CD4-positive, alpha-beta T cell (primary cell): Measurements from ENCODE around the gene MPRIP. TPM values are rescaled to one million over a fixed set of nuclear protein-coding genes. Genes with fewer than 3 reads are reported as not detected.

Experiments
- ATAC-seq: fragments of 200-7000 bp; cut with Tn5 transposase; one replicate; pipeline ENCODE4 v1.10.0; 2022; ENCODE audit warnings: mild to moderate bottlenecking; ENCODE audit not compliant: poor library complexity
- CTCF ChIA-PET: fragments of 350-600 bp; sonication (Branson Sonifier 250); formaldehyde crosslinking; loops from one replicate; lab custom pipeline; 2021; ENCODE audit warnings: antibody characterized with exemption, inconsistent platforms; lab: Charles Lee
- POLR2A ChIA-PET: fragments of 350-600 bp; sonication (Branson Sonifier 250); formaldehyde crosslinking; loops from one replicate; lab custom pipeline; 2021; ENCODE audit warnings: antibody characterized with exemption, inconsistent platforms; lab: Charles Lee
- DNase-seq, 14 experiments: peaks; one replicate each; pipeline ENCODE4 v3.0.0-alpha.2; 2013 to 2020; ENCODE audit warnings: mixed read lengths in 2 of 14
- H3K27ac ChIP-seq, 2 donors: one replicate each; pipeline versions ENCODE4 v1.5.1 to v1.7.0; 2013; ENCODE audit warnings: low read length in 2 of 2, low read depth in 1 of 2, mild to moderate bottlenecking in 1 of 2
- H3K27me3 ChIP-seq, 2 experiments: 1 replicate in 1 of 2; 2 replicates in 1 of 2; pipeline versions ENCODE4 v1.6.1 to v1.7.0; 2013; ENCODE audit warnings: low read length in 2 of 2, control low read depth in 1 of 2, mild to moderate bottlenecking in 1 of 2, moderate library complexity in 1 of 2; ENCODE audit not compliant: insufficient read depth in 2 of 2, control insufficient read depth in 1 of 2
- H3K36me3 ChIP-seq: one replicate; pipeline ENCODE4 v1.6.1; 2013; ENCODE audit warnings: low read length, control low read depth; ENCODE audit not compliant: insufficient read depth
- H3K4me1 ChIP-seq: one replicate; pipeline ENCODE4 v1.6.1; 2013; ENCODE audit warnings: low read length, control low read depth; ENCODE audit not compliant: insufficient read depth
- H3K4me3 ChIP-seq: one replicate; pipeline ENCODE4 v1.5.1; 2013; ENCODE audit warnings: mild to moderate bottlenecking, low read length, moderate library complexity
- H3K9me3 ChIP-seq, 2 experiments: 1 replicate in 1 of 2; 2 replicates in 1 of 2; pipeline versions ENCODE4 v1.6.1 to v1.7.0; 2013; ENCODE audit warnings: low read length in 2 of 2, mild to moderate bottlenecking in 2 of 2, control low read depth in 1 of 2, moderate library complexity in 1 of 2; ENCODE audit not compliant: control insufficient read depth in 1 of 2, insufficient read depth in 1 of 2
- H3K27ac Mint-ChIP-seq: one replicate; pipeline ENCODE4 v1.8.0; 2020; ENCODE audit warnings: mixed read lengths
- H3K27me3 Mint-ChIP-seq: one replicate; pipeline ENCODE4 v1.8.0; 2021; ENCODE audit warnings: mixed read lengths
- H3K36me3 Mint-ChIP-seq: one replicate; pipeline ENCODE4 v1.8.0; 2021; ENCODE audit warnings: low read depth, mixed read lengths
- H3K4me1 Mint-ChIP-seq: one replicate; pipeline ENCODE4 v1.8.0; 2021; ENCODE audit warnings: low read depth, mixed read lengths
- H3K4me3 Mint-ChIP-seq: one replicate; pipeline ENCODE4 v1.8.0; 2020; ENCODE audit warnings: mild to moderate bottlenecking, mixed read lengths
- H3K9me3 Mint-ChIP-seq: one replicate; pipeline ENCODE4 v1.8.0; 2020; ENCODE audit warnings: mixed read lengths
- CTCF ChIP-seq: fragments of 200-600 bp; IDR thresholded peaks from one replicate; pipeline ENCODE4 v1.8.0; 2022; ENCODE audit warnings: antibody characterized with exemption, mild to moderate bottlenecking
- intact Hi-C, 2 experiments: fragments of 100-400 bp; cut with DNase I in 1 of 2; cut with micrococcal nuclease in 1 of 2; formaldehyde crosslinking; loops; one replicate each; pipeline versions ENCODE4 v1.15.1 to v1.9.0; 2023 to 2025; cut with DNase I, micrococcal nuclease
- total RNA-seq, 174 experiments: library from RNA in 2 of 174; stranded (reverse) in 2 of 174; gene quantifications; one replicate each; pipeline ENCODE4 v1.2.3 and lab custom pipeline; 2021 to 2026

MPRIP gene
- total RNA-seq, 2 experiments from 2014 or later = 176 to 188 TPM

DNA sequence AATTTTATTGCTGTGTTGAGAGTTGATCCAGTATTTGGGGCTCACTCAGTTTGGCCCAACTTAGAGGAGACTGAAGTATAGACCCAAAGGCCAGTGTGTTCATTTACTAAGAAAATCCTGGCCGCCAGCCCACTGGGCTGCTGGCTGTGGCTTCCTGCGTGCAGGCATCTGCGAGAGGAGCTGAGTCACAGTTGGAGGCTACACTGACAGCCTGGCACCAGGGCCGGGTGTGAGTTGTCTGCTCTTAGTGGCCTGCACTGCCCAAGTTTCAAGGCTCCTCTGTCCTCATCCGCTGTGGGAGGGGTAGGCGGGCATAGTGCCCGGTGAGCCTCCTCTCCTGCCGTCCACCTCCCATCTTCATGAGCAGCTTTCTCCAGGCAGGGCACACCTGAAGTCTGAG, 109.7 kb downstream of the MPRIP start:
- Histone ChIP-seq H3K36me3 (peaks cover 82% of the 10 kb centered on the region), H3K27me3 (no peaks in the 10 kb centered on the region), H3K4me3 (no peak overlapping the region), H3K27ac (no peak overlapping the region), H3K9me3 (no peaks in the 10 kb centered on the region), H3K4me1 (peaks cover 54% of the 10 kb centered on the region)
- intact Hi-C loops = loop anchor here (5.0 to 10.0 kb wide), 2 partner anchors 53 to 55 kb away; partner anchors contain the start of gene PLD6 (in 2 of the 2)
- ATAC-seq = no peak
- peak overlapping the region; percentile 81 for H3K27ac Mint-ChIP-seq
- H3K9me3 Mint-ChIP-seq = no peaks in the 10 kb centered on the region
- no peaks in the 10 kb centered on the region for H3K27me3 Mint-ChIP-seq
- peak in 5 of 14 experiments; percentile 15 to 64 (median 49) for DNase-seq
- CTCF ChIA-PET = no interaction called here
- POLR2A ChIA-PET = no interaction called here
- H3K4me3 Mint-ChIP-seq = no peak overlapping the region
- TF ChIP-seq CTCF = no peak
- H3K36me3 Mint-ChIP-seq = peaks cover 94% of the 10 kb centered on the region
- H3K4me1 Mint-ChIP-seq = peaks cover 48% of the 10 kb centered on the region

DNA sequence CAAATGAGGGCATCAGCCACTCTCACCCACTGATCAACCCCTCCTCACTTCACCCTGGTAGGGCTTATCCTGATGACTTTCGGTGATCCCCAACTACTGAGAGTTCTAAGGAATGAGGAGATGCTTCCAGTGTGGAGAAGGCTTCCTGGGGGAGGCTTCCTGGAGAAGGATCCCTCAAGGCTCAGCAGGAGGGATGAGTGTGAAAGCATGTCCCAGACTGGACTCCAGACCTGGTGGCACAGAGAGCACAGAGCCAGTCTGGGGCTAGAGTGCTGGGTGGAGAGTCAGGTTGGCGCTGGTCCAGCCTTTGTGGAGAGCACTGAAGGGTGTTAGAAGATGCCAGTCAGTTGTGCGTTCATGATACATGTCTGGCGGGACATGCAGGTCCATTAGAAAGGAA, 110.1 kb downstream of the MPRIP start:
- Histone ChIP-seq H3K4me3 (no peak overlapping the region), H3K9me3 (no peaks in the 10 kb centered on the region), H3K4me1 (peaks cover 54% of the 10 kb centered on the region), H3K36me3 (peaks cover 81% of the 10 kb centered on the region), H3K27ac (peak overlapping the region in 1 of 2 donors; percentile 33), H3K27me3 (no peaks in the 10 kb centered on the region)
- CTCF ChIA-PET = no interaction called here
- DNase-seq (no peak), ATAC-seq (no peak)
- H3K36me3 Mint-ChIP-seq = peaks cover 95% of the 10 kb centered on the region
- intact Hi-C loops = loop anchor here (5.0 to 10.0 kb wide), 2 partner anchors 52 to 55 kb away; partner anchors contain the start of gene PLD6 (in 2 of the 2)
- H3K27ac Mint-ChIP-seq = peak overlapping the region; percentile 81
- no peaks in the 10 kb centered on the region for H3K9me3 Mint-ChIP-seq
- POLR2A ChIA-PET = interaction anchor here (0.6 kb wide), 1 partner anchor 38 kb away, joined by 3 read pairs; no protein-coding TSS in a partner anchor
- H3K4me3 Mint-ChIP-seq = peak overlapping the region; percentile 63
- H3K27me3 Mint-ChIP-seq = no peaks in the 10 kb centered on the region
- no peak for TF ChIP-seq CTCF
- peaks cover 48% of the 10 kb centered on the region for H3K4me1 Mint-ChIP-seq

DNA sequence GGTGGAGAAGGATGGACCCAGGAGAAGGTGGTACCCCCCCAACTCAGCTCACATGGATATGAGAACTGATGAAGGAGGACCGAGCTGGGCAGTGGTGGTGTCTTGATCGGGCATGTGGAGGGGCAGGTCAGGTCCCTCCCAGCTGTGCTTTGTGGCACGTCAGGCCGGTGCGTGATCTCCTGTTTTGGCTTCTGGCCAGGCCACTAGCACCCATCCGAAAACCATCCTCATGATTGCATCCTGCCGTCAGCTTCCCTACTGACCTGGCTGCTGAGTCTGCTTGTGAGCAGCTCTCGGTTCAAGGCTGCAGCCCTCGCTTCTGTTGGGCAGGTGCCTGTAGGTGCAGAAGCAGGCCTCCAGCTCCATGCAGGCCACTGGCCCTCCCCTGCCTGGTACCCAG, 110.8 kb downstream of the MPRIP start:
- Mint-ChIP-seq H3K4me1 (peaks cover 48% of the 10 kb centered on the region), H3K27me3 (no peaks in the 10 kb centered on the region), H3K9me3 (no peaks in the 10 kb centered on the region), H3K27ac (peak overlapping the region; percentile 81), H3K4me3 (no peak overlapping the region), H3K36me3 (peaks cover 89% of the 10 kb centered on the region)
- H3K36me3 ChIP-seq = peaks cover 75% of the 10 kb centered on the region
- no peak for TF ChIP-seq CTCF
- ChIA-PET CTCF (no interaction called here), POLR2A (interaction anchor here (0.6 to 0.9 kb wide), 2 partner anchors 27 to 38 kb away, joined by 3 read pairs; no protein-coding TSS in a partner anchor)
- no peaks in the 10 kb centered on the region for H3K27me3 ChIP-seq
- H3K27ac ChIP-seq = peak overlapping the region in 1 of 2 donors; percentile 27
- intact Hi-C loops = loop anchor here (5.0 to 10.0 kb wide), 2 partner anchors 52 to 54 kb away; partner anchors contain the start of gene PLD6 (in 2 of the 2)
- DNase-seq = no peak
- H3K4me1 ChIP-seq = peaks cover 54% of the 10 kb centered on the region
- H3K9me3 ChIP-seq = no peaks in the 10 kb centered on the region
- no peak for ATAC-seq
- no peak overlapping the region for H3K4me3 ChIP-seq
